SHP77 (cell line): Measurements from ENCODE around the gene ARSG.

Experiments
- DNase-seq, 2 experiments: peaks; one replicate each; lab custom pipeline; 2025; lab: John Stamatoyannopoulos, UW

Gene ARSG

DNA sequence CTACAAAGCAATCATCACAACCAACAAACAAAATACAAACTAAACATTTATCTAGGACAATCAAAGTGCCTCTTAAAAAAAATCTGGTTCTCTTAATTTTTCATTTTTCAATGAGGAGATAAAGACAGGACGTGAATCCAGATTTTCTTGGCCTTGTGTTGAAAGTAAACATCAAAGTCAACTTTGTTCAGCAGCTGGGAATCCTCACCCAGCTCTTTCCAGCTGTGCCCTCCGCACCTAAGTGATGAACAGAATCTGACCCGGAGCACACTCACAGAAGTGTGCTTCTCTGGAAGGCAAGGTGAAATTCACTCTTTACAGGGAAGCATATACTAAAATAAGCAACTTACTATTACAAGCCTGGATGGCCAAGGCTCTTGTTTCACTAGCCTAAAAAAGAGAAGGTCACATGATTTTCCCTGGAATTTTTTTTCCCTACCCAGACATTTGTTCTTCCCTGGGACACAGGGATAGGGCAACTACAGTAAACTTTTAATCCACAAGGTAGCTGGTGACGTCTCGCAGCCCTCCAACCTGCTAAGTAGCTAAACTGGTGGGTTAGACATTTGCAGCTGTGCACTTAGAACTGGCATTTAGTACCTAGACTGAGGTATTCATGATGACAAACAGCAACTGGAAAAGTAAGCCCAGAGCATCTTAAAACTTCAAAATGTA is 162.8 kb downstream of the ARSG start:
- no peak for DNase-seq

DNA sequence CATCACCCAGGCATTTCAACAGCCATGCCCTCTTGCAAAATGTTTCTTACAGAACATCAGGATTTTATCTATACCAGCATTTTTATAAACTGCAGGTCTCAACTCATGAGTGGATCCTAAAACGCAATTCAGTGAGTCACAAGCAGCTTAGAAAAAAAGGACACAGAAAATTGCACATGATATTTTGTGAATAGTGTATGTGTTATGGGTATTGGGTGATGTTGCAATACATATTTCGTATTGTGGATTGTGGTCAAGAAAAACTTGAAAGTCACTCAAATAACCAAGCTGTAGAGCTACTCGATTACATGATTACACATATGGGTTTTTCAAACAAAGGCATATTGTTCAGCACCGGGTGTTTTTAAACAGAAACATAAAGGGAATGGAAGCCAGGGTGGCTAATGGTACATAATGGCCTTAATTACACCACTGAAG is 164.6 kb downstream of the ARSG start:
- no peak for DNase-seq

DNA sequence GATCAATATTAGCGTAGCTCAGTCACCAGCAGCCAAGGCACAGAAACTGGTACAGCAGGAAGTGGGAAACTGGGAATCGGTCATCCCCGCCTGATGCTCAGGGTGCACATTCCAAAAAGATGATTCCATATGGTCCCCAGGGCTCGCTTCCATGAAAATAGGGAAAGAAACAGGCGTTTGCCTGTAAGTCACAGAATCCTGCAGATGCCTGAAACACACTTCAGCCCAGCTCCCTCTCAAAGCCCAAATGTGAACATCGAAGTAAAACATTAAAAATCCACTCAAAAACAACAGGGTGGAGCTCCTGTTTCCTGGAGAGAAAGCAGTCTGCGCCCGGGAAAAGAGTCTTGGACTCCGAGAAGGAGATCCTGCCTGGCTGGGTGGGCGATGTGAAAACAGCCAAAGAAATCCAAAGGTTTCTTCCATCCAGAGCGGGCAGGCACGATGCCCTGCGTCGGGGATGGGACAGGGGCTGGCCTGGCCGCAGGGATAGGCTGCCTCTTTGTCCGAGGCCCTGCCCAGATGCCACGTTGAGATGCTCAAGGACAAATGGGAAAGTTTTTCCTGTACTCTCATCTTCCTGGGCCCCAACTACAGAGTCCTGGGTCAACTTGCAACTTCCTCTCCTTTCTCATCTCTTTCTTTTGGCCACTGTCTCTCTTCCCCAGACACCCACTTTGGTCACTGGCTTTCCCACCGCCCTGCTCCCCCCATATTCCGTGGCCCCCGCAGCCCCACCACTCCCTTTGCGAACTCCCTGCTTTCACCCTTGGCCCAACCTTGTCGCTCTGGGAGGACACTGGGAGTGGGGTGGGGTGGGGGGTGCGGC is 165.3 kb downstream of the ARSG start:
- peak; percentile 18 to 21 for DNase-seq

DNA sequence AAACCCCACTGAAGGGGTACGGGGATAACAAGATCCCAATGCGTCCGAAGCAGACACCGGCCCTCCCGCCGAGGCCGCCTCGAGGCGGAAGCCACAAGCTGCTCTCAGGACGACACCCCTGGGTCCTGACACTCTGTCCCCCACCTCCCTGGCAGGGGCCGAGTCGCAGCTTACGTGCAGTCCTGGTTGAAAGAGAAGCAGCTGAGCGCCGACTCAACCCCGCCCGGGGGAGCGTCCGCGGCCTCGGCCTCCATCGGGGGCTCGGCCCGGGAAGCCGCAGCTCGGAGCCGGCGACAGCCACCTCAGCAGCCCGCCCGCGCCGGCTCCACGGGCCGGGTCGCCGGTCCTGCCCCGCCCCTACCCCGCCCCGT is 165.9 kb downstream of the ARSG start, which contains the start of gene WIPI1:
Gene WIPI1 (minus strand): TSS at position 329 of the 371 bp plus-strand sequence. CDS start 75 bp downstream, at position 254.
- DNase-seq: peak in 1 of 2 experiments; percentile 41

DNA sequence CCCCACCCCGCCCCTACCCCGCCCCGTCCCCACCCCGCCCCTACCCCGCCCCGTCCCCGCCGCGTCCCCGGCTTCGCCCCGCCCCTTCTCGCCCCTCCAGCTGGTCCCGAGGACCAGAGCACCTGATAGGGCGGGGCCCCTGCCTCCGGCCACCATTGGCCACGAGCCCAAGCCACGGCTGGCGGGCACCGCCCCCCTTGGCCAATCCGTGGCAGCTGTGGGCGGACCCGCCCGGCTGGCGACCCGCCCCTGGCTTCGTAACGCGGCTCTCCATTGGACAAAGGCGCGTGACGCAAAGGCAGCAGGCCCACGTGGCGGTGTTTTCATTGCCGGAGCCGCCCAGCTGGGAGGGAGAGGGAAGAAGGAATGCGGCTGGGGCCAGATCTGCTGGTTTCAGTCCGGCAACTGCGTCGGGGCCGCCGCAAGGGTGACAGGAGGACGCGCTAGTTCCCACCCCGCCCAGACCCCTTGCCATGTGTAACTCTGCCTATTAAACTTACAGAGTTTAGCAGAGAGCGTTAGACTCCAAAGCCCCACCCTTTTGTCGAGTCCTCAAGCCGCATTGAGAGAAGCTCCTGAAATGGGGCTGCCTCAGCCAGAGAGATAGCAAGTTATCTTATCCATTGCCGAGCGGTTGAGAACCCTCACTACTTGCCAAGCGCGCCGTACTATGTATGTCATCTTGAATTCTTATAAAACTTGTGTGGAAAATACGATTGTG is 166.4 kb downstream of the ARSG start:
- DNase-seq: peak; percentile 94 to 95

DNA sequence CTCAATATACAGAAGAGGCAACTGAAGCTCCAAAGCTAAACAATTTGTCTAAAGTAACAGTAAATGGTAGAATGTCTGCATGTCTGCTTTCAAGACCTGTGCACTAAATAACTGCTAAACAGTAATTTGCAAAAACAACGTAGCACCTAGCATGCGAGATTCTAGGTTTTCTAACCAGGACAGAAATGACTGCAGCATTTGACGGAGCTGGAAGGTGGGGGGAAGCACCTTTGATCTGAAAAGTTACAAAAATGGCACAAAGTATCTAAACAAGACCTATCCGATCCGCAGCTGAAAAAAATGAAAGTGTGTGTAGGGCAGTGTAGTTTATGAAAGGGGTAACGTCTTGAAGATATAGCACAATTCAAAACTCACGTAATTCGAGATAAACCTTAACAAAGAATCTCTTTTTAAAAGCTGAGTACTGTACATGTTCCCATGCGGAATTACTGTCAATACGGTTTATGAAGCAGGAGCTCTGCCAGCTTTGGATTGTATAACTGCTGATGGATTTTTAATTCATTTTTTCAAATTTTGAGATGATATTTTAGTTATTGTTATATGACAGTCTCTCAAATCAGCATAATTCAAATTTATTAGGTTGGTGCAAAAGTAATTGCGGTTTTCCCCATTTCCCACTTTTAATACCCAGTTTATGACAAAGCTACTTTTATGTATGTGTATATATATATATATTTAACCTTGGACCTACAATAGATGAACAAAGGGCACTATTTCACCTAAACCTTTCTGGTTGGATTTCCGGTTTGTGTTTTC is 167.2 kb downstream of the ARSG start:
- no peak for DNase-seq

DNA sequence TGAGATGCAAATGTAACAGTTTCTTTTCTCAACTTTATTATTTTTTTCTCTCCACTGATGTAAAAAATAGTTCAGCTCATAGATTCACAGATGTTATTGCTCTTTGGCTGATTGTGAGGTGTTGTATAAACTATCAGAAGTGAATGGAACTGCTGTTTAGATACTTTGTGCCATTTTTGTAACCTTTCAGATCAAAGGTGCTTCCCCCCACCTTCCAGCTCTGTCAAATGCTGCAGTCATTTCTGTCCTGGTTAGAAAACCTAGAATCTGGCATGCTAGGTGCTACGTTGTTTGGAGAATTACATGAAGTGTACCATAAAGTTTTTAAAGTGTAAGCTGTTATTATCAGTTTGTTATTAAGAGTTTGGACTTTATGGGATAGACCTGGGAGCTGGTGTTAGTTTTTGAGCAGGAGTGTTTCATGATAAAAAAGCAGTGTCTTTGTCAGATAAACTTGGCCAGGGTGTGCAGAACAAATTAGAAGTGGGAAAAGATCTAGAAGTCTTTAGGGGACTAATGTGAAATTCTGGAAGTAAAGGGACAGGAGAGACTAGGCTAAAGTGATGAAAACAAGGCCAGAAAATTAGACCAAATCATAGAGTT is 167.8 kb downstream of the ARSG start:
- no peak for DNase-seq

DNA sequence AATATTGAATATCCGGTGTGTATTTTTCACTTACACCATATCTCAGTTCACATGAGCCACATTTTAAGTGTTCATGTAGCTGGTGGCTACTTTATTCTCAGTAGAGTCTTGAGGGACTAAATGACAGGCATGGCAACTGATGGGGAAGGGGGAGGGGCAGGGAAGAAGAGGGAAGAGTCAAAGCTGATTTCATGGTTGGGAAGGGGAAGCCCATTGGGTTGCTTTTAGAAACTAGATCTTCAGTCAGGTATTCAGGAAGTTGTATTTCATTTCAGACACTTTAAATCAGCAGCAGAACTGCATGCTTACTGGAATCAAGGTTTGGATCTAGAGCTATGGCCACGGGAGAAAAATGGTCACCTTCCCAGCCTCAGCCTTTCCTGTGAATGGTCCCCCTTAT is 168.9 kb downstream of the ARSG start:
- no peak for DNase-seq

DNA sequence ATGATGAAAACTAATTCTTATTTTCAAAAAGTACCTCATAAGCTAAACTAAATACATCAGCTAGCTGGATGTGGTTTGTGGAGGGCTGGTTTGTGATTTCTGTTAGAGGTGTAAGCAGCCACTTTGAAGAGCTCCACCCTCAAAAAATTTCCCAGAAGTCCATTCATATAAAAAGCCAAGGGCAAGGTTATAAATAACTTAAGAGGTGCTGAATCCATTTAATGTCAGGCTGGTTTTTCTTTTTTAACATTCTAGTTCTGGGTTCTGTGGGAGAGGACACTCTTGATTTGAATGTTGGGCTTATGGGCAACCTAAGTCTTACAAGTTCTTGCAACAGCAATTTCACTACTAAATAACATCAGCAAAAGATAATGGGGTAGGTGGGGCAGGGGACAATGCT is 169.4 kb downstream of the ARSG start:
- peak in 1 of 2 experiments; percentile 4 for DNase-seq

DNA sequence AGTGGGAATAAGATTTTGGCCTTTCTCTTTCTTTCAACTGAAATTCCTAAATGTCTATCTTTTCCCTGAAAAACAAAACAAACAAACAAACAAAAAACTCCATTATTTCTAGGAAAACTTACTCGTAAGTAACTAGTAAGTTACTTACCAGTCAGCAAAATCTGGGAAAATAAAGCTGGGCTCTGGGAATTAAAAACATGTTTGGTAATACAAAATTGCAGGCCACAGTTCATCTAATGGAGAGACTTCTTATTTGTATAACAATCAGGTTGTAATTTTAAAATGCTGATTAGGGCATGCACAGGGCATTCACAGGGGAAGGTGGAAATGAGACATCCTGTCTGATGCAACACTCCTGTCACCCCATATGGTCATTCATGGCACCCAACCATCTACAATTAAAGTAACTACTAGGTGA is 169.8 kb downstream of the ARSG start:
- peak in 1 of 2 experiments; percentile 33 for DNase-seq

DNA sequence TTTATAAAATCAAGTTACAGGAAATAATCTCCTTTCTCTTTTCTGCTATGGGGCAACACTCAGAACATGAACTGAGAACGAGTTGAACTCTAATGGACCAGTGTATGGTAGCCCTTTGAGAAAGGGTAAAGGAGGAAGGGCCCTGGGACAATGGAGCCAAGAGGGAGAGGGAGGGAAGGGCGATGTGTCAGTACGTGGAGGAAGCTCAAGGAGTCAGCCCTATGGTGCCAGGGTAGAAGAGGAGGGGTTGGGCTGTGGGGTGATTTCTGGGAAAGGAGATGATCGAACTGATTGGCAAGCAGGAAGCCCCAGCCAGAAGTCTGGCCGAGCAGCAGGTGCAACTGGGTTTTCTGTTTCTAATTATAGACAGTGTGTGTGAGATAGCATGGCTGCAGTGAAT is 170.3 kb downstream of the ARSG start:
- peak; percentile 62 to 71 for DNase-seq

DNA sequence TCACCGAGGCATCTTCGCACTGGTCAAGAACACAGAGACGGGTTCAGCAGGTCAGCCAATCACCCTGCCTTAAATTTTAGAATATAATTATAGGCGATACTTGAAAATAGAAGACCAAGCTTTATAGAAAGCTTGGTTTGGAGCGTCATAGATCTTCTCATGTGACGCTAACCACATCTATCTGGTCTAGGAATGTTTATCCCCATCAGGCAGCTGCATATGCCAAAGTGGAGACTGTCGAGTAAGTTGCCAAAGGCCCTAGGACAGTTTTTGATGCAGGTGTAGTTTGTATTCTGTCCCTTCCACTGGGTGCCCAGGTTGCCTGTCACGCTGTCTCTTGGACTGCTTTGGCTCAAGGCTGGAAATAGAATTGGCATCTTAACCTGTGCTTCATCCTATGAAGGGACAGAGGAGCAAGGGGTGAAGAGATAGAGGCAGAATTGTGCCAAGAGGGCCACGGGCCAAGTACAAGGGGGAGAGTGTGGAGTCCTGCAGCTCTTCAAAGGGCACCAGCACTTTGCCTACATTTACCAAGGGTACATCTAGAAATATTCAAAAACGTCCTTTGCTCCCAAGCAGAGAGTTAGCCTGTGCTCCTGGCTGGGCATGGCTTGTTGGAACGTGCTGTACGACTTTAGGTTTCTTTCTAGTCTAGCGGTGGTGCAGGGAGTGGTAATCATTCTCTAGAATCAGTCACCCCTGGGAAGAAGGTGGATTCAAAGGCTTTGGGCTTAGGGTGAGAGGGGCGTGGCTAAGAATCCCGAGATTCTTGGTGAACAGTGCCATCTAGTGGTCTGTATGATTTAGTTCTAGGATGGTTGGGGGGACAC is 171.3 kb downstream of the ARSG start:
- peak; percentile 78 to 83 for DNase-seq

DNA sequence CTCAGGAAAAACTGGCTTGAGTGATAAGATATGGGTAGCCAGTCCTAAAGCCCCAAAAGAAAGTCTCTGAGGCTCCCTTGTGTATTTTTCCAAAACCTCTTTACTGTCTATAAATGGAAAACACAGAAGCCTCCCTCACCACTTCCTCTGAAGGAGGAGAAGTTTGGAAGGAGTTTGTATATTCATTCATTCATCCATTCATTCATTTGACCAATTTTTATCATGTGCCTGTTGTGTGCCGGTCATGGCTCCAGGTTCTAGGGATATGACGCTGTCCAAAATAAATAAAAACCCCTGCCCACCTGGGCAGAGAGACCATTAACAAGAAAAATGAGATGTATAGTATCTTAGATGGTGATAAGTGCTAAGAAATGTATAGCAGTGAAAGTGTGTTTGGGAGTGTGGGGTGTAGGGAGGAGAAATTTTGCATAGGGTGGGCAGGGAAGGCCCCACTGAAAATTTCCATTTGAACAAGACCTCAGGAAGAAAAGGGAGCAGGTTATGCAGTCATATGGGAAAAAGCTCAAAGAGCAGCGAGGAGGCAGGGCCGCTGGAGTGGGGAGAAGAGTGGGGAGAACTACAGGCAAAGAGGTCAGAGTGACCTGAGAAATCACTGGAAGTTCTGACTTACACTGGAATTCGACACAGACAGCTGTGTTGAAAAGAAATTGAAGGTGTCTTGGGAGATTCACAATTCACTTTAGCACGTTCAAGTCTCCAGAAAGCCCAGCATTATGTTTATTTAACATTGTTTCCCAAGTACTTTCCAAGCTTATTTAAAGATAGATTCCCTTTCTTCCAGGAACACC is 172.1 kb downstream of the ARSG start:
- DNase-seq: no peak

DNA sequence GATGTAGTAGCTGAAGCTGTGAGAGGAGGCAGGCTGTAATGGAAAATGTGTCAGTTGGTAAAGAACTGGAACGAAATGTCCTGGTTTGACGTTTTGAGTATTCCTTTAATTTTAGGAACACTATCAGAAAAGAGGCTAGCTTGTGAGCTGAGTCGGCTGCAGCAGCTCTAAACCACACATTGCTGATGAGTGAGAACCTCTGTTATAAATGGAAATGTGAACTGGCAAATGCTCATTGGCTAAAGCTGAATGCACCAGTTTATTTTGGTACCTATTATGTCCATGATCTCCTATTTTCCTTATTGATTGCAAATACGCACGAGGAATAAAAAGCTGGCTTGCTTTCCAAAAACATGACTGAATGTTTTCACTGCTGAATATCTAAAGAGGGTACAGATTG is 177.0 kb downstream of the ARSG start:
- no peak for DNase-seq

DNA sequence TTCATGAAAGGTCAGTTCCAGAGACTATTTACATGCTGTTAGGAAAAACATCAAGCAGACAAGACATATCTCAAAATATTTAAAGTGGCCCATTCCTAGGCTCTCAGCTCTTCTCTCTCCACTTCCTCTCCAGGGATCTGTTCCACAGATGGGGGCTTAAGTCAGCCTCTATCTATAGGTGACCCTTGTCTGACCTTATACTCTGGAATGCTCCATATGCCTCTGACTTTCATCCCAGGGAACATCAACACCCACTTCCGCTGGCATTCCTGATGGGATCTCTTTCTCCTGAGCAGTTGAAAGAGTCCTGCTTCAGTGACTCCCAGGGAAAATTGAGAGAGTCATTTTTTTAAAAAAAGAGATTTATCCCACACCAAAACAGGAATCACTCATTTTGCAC is 177.5 kb downstream of the ARSG start:
- DNase-seq: no peak
